ENCODE data around the gene GAB4. TPM values are rescaled to one million over a fixed set of nuclear protein-coding genes. Genes with fewer than 3 reads are reported as not detected.
"Not testable (repeated sequence)": the region's sequence is repeated elsewhere in the genome, so short reads cannot be mapped to it uniquely, and the experiment has no call there.

Gene GAB4
- total RNA-seq, 2 experiments from 2014 or later = not detected

- Mint-ChIP-seq H3K4me1 (ENCODE audit: low read depth) (no peaks in the 10 kb centered on the region), H3K27ac (no peak overlapping the region), H3K9me3 (ENCODE audit: insufficient read depth) (no peaks in the 10 kb centered on the region), H3K4me3 (no peak overlapping the region), H3K36me3 (ENCODE audit: low read depth) (no peaks in the 10 kb centered on the region), H3K27me3 (ENCODE audit: low read depth) (peaks cover 6% of the 10 kb centered on the region)
- no peak for ATAC-seq
- ChIA-PET POLR2A (no interaction called here), CTCF (no interaction called here)
- no peak for DNase-seq
Observed at GRCh38 chr22:16937811-16938210, 70.2 kb downstream of the GAB4 start.

- H3K4me1 Mint-ChIP-seq (ENCODE audit: low read depth); POLR2A ChIA-PET; H3K36me3 Mint-ChIP-seq (ENCODE audit: low read depth); CTCF ChIA-PET; H3K27ac Mint-ChIP-seq; DNase-seq; H3K9me3 Mint-ChIP-seq (ENCODE audit: insufficient read depth); H3K27me3 Mint-ChIP-seq (ENCODE audit: low read depth); ATAC-seq; H3K4me3 Mint-ChIP-seq: not testable (repeated sequence)
Observed at GRCh38 chr22:16937209-16937608, 70.8 kb downstream of the GAB4 start.

GRCh38 chr22:16936625-16937024 is 71.4 kb downstream of the GAB4 start:
- ChIA-PET CTCF (no interaction called here), POLR2A (no interaction called here)
- ATAC-seq = no peak
- Mint-ChIP-seq H3K36me3 (ENCODE audit: low read depth) (no peaks in the 10 kb centered on the region), H3K9me3 (ENCODE audit: insufficient read depth) (no peaks in the 10 kb centered on the region), H3K27ac (no peak overlapping the region), H3K4me3 (no peak overlapping the region), H3K27me3 (ENCODE audit: low read depth) (peaks cover 8% of the 10 kb centered on the region), H3K4me1 (ENCODE audit: low read depth) (no peaks in the 10 kb centered on the region)
- no peak for DNase-seq

DNA sequence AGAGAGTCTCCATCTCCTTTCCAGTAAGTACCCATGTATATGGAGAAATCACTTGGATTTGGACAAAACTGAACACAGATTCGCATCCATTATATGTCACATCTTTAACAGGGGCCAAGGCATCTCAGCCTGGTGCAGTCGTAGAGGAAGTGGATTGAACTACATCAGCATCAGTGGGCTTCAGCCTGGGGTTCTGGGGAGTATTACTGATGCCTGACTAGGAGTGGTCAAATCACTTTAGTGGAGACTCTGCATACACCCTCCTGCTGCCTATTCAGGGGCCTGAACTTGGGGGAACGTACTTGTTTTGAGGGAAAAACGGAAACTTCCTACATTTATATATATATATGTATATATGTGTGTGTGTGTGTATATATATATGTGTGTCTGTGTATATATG is 72.8 kb downstream of the GAB4 start:
- no peaks in the 10 kb centered on the region for H3K4me1 Mint-ChIP-seq (ENCODE audit: low read depth)
- H3K27ac Mint-ChIP-seq = no peak overlapping the region
- no peaks in the 10 kb centered on the region for H3K36me3 Mint-ChIP-seq (ENCODE audit: low read depth)
- POLR2A ChIA-PET = no interaction called here
- H3K27me3 Mint-ChIP-seq (ENCODE audit: low read depth) = peaks cover 12% of the 10 kb centered on the region
- DNase-seq (no peak), ATAC-seq (no peak)
- CTCF ChIA-PET = no interaction called here
- no peak overlapping the region for H3K4me3 Mint-ChIP-seq
- H3K9me3 Mint-ChIP-seq (ENCODE audit: insufficient read depth) = no peaks in the 10 kb centered on the region

- DNase-seq = no peak
- H3K27me3 Mint-ChIP-seq (ENCODE audit: low read depth) = peaks cover 12% of the 10 kb centered on the region
- ChIA-PET CTCF (no interaction called here), POLR2A (no interaction called here)
- H3K36me3 Mint-ChIP-seq (ENCODE audit: low read depth) = no peaks in the 10 kb centered on the region
- H3K27ac Mint-ChIP-seq = no peak overlapping the region
- no peaks in the 10 kb centered on the region for H3K9me3 Mint-ChIP-seq (ENCODE audit: insufficient read depth)
- H3K4me3 Mint-ChIP-seq = no peak overlapping the region
- no peaks in the 10 kb centered on the region for H3K4me1 Mint-ChIP-seq (ENCODE audit: low read depth)
- no peak for ATAC-seq
Observed at GRCh38 chr22:16933291-16934282, 74.4 kb downstream of the GAB4 start.

DNA sequence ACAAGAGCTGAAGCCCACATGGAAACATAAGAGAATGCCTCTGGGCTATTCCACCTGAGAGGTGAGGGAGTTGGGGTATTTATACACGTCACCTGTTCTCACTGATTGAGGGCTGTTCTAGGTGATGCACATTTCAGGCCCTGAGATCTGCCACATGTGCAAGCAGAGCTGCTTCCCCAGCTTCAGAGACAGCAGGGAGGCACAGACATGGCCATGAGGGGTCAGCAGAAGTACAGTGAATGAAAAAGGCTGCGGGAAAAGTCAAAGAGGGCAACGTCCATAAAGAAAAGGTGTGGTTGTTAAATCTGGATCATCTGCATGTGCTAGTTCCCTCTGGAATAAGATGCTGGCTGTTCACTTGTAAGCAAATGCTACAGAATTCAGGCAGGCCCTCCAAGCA is 75.4 kb downstream of the GAB4 start:
- no peak overlapping the region for H3K4me3 Mint-ChIP-seq
- H3K9me3 Mint-ChIP-seq (ENCODE audit: insufficient read depth) = no peaks in the 10 kb centered on the region
- POLR2A ChIA-PET = no interaction called here
- no peak overlapping the region for H3K27ac Mint-ChIP-seq
- DNase-seq = no peak
- no peaks in the 10 kb centered on the region for H3K4me1 Mint-ChIP-seq (ENCODE audit: low read depth)
- ATAC-seq = no peak
- CTCF ChIA-PET = interaction anchor here (0.7 to 0.9 kb wide), 2 partner anchors 11 to 77 kb away, joined by 3 read pairs; no protein-coding TSS in a partner anchor
- H3K36me3 Mint-ChIP-seq (ENCODE audit: low read depth) = no peaks in the 10 kb centered on the region
- H3K27me3 Mint-ChIP-seq (ENCODE audit: low read depth) = peaks cover 19% of the 10 kb centered on the region

DNA sequence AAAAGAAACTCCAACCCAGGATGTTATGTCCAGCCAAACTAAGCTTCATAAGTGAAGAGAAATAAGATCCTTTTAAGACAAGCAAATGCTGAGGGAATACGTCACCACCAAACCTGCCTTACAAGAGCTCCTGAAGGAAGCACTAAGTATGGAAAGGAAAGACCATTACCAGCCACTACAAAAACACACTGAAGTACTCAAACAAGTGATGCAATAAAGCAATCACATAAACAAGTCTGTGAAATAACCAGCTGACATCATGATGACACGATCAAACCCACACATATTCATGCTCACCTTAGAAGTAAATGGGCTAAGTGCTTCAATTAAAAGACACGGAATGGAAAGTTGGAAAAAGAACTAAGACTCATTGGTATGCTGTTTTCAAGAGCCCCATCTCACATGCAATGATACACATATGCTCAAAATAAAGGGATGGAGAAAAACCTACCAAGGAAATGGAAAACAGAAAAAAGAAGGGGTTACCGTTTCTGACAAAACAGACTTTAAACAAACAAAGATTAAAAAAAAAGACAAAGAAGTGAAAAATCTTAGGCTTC is 82.5 kb downstream of the GAB4 start:
- POLR2A ChIA-PET = no interaction called here
- H3K4me3 Mint-ChIP-seq = no peak overlapping the region
- H3K36me3 Mint-ChIP-seq (ENCODE audit: low read depth) = no peaks in the 10 kb centered on the region
- H3K27ac Mint-ChIP-seq = no peak overlapping the region
- H3K4me1 Mint-ChIP-seq (ENCODE audit: low read depth) = no peaks in the 10 kb centered on the region
- H3K9me3 Mint-ChIP-seq (ENCODE audit: insufficient read depth) = no peaks in the 10 kb centered on the region
- CTCF ChIA-PET = no interaction called here
- peaks cover 30% of the 10 kb centered on the region for H3K27me3 Mint-ChIP-seq (ENCODE audit: low read depth)
- ATAC-seq = no peak
- no peak for DNase-seq

DNA sequence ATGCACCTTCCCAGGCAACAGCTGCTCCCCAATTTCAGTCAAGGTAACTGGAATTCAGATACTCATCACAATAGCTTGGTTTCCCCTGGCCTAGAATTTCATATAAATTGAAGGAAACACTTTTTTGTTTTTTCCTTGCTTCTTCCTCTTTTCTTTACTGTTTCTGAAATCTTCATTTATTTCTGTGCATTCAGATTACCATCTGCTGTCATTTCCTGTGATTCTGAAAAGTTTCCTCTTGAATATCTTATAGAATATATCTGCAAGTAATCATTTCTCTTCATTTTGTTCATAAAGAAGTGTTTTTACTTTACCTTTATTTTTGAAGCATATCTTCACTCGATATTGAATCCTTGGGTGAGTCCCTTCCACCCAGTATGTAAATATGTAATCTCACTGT is 85.3 kb downstream of the GAB4 start:
- DNase-seq = no peak
- H3K4me1 Mint-ChIP-seq (ENCODE audit: low read depth) = no peaks in the 10 kb centered on the region
- H3K27ac Mint-ChIP-seq = no peak overlapping the region
- no peaks in the 10 kb centered on the region for H3K36me3 Mint-ChIP-seq (ENCODE audit: low read depth)
- ChIA-PET POLR2A (no interaction called here), CTCF (no interaction called here)
- H3K4me3 Mint-ChIP-seq = no peak overlapping the region
- H3K27me3 Mint-ChIP-seq (ENCODE audit: low read depth) = peaks cover 23% of the 10 kb centered on the region
- no peaks in the 10 kb centered on the region for H3K9me3 Mint-ChIP-seq (ENCODE audit: insufficient read depth)
- ATAC-seq = no peak

DNA sequence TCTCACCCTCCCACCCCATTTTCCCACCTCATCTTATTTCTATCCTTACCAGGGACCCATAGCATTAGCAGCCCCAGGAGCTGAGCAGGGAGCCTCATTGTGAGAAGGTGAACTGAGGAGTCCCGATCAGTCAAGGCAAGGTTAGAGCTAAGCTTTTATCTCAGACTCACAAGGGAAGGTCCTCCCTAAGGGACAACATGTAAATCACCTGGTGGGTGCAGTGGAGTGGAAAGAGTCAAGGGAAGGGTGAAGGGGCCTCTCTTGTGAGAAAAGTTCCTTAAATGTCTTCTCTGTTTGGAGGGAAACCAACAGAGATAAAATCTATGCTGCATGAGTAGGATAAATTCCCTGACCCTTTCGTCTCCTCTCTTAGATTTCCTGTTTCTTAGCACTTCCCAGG is 85.9 kb downstream of the GAB4 start:
- Mint-ChIP-seq H3K9me3 (ENCODE audit: insufficient read depth) (no peaks in the 10 kb centered on the region), H3K27me3 (ENCODE audit: low read depth) (peaks cover 26% of the 10 kb centered on the region), H3K4me3 (no peak overlapping the region), H3K27ac (no peak overlapping the region), H3K36me3 (ENCODE audit: low read depth) (no peaks in the 10 kb centered on the region), H3K4me1 (ENCODE audit: low read depth) (no peaks in the 10 kb centered on the region)
- ATAC-seq (no peak), DNase-seq (no peak)
- POLR2A ChIA-PET = no interaction called here
- CTCF ChIA-PET = interaction anchor here (1.1 kb wide), 1 partner anchor 136 kb away, joined by 3 read pairs; no protein-coding TSS in a partner anchor

- peaks cover 7% of the 10 kb centered on the region for H3K4me1 Mint-ChIP-seq (ENCODE audit: low read depth)
- no peak overlapping the region for H3K4me3 Mint-ChIP-seq
- no peaks in the 10 kb centered on the region for H3K9me3 Mint-ChIP-seq (ENCODE audit: insufficient read depth)
- DNase-seq (peak; percentile 66), ATAC-seq (peak; percentile 33)
- POLR2A ChIA-PET = no interaction called here
- H3K27ac Mint-ChIP-seq = no peak overlapping the region
- peaks cover 21% of the 10 kb centered on the region for H3K27me3 Mint-ChIP-seq (ENCODE audit: low read depth)
- H3K36me3 Mint-ChIP-seq (ENCODE audit: low read depth) = no peaks in the 10 kb centered on the region
- CTCF ChIA-PET = interaction anchor here (0.6 to 3.7 kb wide), 6 partner anchors 11 to 584 kb away, joined by 3 to 27 read pairs (median 4); no protein-coding TSS in a partner anchor
Observed at GRCh38 chr22:16917144-16918003, 90.6 kb downstream of the GAB4 start.

DNA sequence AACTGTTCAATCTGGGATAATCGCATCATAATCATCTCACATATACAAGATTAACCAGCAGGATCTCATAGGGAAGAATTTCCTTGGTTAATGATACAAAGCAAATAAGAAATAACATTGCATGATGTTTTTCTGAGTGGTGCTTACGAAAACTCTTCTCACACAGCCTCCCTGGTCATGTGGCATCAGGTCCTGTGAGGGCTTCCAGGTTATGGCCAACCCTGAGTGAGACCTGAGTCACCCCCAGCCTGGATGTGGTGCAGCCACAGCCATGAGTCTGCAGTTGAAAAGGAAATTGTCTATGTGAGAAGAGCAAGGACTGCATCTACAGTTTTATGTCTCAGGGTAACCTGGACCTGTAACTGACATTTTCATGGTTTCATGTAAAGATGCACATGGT is 92.3 kb downstream of the GAB4 start:
- H3K36me3 Mint-ChIP-seq (ENCODE audit: low read depth) = no peaks in the 10 kb centered on the region
- H3K27ac Mint-ChIP-seq = no peak overlapping the region
- H3K4me3 Mint-ChIP-seq = no peak overlapping the region
- ChIA-PET CTCF (interaction anchor here (1.6 to 3.7 kb wide), 3 partner anchors 12 to 586 kb away, joined by 4 to 27 read pairs (median 12); no protein-coding TSS in a partner anchor), POLR2A (no interaction called here)
- DNase-seq = peak; percentile 50
- ATAC-seq = peak; percentile 63
- peaks cover 7% of the 10 kb centered on the region for H3K4me1 Mint-ChIP-seq (ENCODE audit: low read depth)
- no peaks in the 10 kb centered on the region for H3K9me3 Mint-ChIP-seq (ENCODE audit: insufficient read depth)
- peaks cover 17% of the 10 kb centered on the region for H3K27me3 Mint-ChIP-seq (ENCODE audit: low read depth)

DNA sequence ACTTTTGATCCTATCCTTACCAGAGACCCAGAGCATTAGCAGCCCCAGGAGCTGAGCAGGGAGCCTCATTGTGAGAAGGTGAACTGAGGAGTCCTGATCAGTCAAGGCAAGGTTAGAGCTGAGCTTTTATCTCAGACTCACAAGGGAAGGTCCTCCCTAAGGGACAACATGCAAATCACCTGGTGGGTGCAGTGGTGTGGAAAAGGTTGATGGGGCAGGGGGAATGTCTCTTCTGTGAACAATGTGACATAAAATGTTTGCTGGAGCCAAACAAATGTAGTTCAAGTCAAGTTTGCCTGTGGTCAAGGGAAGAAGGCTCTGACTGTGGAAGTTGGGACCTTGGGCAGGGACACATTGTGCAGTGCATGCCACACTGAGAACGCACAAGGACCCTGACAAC is 93.1 kb downstream of the GAB4 start:
- H3K27me3 Mint-ChIP-seq (ENCODE audit: low read depth) = peaks cover 17% of the 10 kb centered on the region
- POLR2A ChIA-PET; CTCF ChIA-PET; H3K36me3 Mint-ChIP-seq (ENCODE audit: low read depth); H3K27ac Mint-ChIP-seq; H3K9me3 Mint-ChIP-seq (ENCODE audit: insufficient read depth); DNase-seq; ATAC-seq; H3K4me3 Mint-ChIP-seq; H3K4me1 Mint-ChIP-seq (ENCODE audit: low read depth): not testable (repeated sequence)
